ENCODE results near the gene RASL10A.

Gene RASL10A

GRCh38 chr22:29317827-29318454 is 2.4 kb upstream of the RASL10A start:
- H3K4me3 Mint-ChIP-seq = no peak overlapping the region
- DNase-seq (no peak), ATAC-seq (no peak)
- H3K4me1 Mint-ChIP-seq = peaks cover 16% of the 10 kb centered on the region
- no peaks in the 10 kb centered on the region for H3K36me3 Mint-ChIP-seq (ENCODE audit: low read depth)
- H3K9me3 Mint-ChIP-seq = no peaks in the 10 kb centered on the region
- no peak overlapping the region for H3K27ac Mint-ChIP-seq
- peaks cover 30% of the 10 kb centered on the region for H3K27me3 Mint-ChIP-seq

DNA sequence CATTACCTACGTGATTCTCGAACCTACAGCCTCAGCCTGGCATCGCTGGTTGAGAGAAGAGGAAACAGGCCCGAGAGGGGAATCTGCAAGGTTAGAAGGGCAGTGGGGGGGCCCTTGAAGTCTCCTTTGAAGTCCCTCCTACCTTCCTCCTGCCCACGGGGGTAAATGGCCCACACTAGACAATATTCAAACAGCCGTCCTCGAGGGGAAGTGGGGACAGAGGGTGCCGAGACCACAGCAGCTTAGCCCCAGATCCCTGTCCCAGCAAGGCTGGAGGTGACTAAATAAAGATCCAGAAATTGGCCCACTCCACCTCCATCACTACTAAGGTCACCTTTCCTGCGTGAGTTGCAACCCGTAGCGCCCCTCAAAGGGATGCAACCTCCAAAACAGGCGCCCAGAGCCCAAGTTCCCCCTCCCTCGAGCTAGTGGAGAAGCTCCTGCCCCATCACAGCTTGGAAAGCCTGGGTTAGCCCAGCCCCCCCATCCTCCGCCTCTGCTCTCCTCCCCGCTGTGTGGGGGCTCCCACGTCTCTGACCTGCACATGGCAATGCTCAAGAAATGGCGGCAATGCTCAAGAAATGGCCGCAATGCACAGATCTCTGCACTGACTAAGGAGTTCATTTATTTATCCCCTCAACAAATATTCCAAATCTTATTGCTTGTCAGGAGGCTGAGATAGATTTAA is 788 bp upstream of the RASL10A start:
- Mint-ChIP-seq H3K27ac (no peak overlapping the region), H3K27me3 (peaks cover 39% of the 10 kb centered on the region)

DNA sequence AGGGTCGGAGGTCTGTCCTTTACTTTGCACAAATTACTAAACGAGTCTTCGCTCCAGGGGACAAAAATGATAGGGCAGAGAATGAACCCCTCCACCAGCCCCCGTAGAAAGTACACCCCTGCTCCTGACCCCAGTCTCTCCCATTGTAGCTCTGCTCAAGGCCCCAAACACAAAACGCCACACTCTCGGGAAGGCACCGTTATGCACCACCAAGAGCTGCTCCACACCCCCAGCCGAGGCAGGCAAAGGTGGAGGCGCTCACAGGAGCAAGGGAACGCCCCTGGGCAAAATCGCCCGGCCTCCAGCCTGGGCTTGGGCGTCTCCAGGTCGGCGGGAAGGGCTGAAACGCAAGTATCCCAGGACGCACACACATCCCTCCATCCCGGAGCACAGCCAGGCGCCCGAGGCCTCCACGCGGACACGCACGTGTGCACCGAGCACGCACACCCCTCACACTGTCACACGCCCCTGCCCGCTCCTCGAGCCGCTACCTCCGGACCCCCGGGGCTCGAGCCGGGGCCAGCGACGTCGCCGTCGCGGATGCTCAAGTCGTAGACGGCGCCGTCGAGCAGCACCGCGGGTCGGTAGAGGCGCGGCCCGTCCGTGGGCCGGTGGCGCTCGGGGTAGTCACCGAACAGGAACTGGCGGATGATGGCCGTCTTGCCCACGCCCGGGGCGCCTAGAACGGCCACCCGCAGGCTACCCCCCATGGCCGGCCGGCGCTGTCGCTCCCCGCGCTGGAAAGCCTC is 786 bp downstream of the RASL10A start:
- H3K36me3 Mint-ChIP-seq (ENCODE audit: low read depth) = no peaks in the 10 kb centered on the region
- H3K4me1 Mint-ChIP-seq = peaks cover 28% of the 10 kb centered on the region
- H3K9me3 Mint-ChIP-seq = no peaks in the 10 kb centered on the region
- ATAC-seq = no peak
- H3K4me3 Mint-ChIP-seq = peak overlapping the region; percentile 46
- peaks cover 39% of the 10 kb centered on the region for H3K27me3 Mint-ChIP-seq
- no peak for DNase-seq
- no peak overlapping the region for H3K27ac Mint-ChIP-seq

More for the DNA sequence above, 788 bp upstream of the RASL10A start:
- no peaks in the 10 kb centered on the region for H3K36me3 Mint-ChIP-seq (ENCODE audit: low read depth)
- no peaks in the 10 kb centered on the region for H3K9me3 Mint-ChIP-seq
- ATAC-seq (no peak), DNase-seq (no peak)
- peaks cover 19% of the 10 kb centered on the region for H3K4me1 Mint-ChIP-seq
- no peak overlapping the region for H3K4me3 Mint-ChIP-seq

- Mint-ChIP-seq H3K36me3 (ENCODE audit: low read depth) (no peaks in the 10 kb centered on the region), H3K27me3 (peaks cover 39% of the 10 kb centered on the region), H3K4me3 (peak overlapping the region; percentile 46), H3K9me3 (no peaks in the 10 kb centered on the region), H3K4me1 (peaks cover 31% of the 10 kb centered on the region), H3K27ac (no peak overlapping the region)
- no peak for ATAC-seq
- no peak for DNase-seq
These were observed 1.7 kb downstream of the RASL10A start for GRCh38 chr22:29313576-29314466.

GRCh38 chr22:29313126-29313575 is 2.3 kb downstream of the RASL10A start:
- peak; percentile 8 for ATAC-seq
- H3K27me3 Mint-ChIP-seq = peaks cover 39% of the 10 kb centered on the region
- peak; percentile 40 for DNase-seq
- H3K36me3 Mint-ChIP-seq (ENCODE audit: low read depth) = no peaks in the 10 kb centered on the region
- H3K4me1 Mint-ChIP-seq = peaks cover 35% of the 10 kb centered on the region
- H3K27ac Mint-ChIP-seq = no peak overlapping the region
- H3K4me3 Mint-ChIP-seq = no peak overlapping the region
- no peaks in the 10 kb centered on the region for H3K9me3 Mint-ChIP-seq

GRCh38 chr22:29312218-29313125 is 3.0 kb downstream of the RASL10A start:
- DNase-seq = no peak
- ATAC-seq = no peak
- Mint-ChIP-seq H3K4me3 (no peak overlapping the region), H3K27me3 (peaks cover 41% of the 10 kb centered on the region), H3K27ac (no peak overlapping the region), H3K4me1 (peaks cover 36% of the 10 kb centered on the region), H3K9me3 (no peaks in the 10 kb centered on the region), H3K36me3 (ENCODE audit: low read depth) (no peaks in the 10 kb centered on the region)

DNA sequence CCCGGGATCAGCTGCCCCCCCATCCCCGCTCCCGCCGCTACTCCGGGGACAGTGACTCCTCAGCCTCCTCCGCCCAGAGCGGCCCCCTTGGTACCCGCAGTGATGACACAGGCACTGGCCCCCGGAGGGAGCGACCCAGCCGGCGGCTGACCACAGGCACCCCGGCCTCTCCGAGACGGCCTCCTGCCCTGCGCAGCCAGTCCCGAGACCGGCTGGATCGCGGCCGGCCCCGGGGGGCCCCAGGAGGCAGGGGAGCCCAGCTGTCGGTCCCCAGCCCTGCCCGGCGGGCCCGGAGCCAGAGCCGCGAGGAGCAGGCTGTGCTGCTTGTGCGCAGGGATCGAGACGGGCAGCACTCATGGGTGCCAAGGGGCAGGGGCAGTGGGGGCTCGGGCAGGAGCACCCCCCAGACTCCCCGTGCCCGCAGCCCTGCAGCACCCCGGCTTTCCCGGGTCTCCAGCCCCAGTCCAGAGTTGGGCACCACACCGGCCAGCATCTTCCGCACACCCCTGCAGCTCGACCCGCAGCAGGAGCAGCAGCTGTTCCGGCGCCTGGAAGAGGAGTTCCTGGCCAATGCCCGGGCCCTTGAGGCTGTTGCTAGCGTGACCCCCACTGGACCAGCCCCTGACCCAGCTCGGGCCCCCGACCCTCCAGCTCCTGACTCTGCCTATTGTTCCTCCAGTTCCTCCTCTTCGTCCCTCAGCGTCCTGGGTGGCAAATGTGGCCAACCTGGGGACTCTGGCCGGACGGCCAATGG is 3.9 kb downstream of the RASL10A start:
- ATAC-seq (no peak), DNase-seq (no peak)
- no peak overlapping the region for H3K4me3 Mint-ChIP-seq
- no peak overlapping the region for H3K27ac Mint-ChIP-seq
- no peaks in the 10 kb centered on the region for H3K9me3 Mint-ChIP-seq
- no peaks in the 10 kb centered on the region for H3K36me3 Mint-ChIP-seq (ENCODE audit: low read depth)
- peaks cover 38% of the 10 kb centered on the region for H3K27me3 Mint-ChIP-seq
- peaks cover 36% of the 10 kb centered on the region for H3K4me1 Mint-ChIP-seq

GRCh38 chr22:29310863-29311339 is 4.6 kb downstream of the RASL10A start:
- peaks cover 40% of the 10 kb centered on the region for H3K4me1 Mint-ChIP-seq
- no peaks in the 10 kb centered on the region for H3K36me3 Mint-ChIP-seq (ENCODE audit: low read depth)
- ATAC-seq (peak; percentile 61), DNase-seq (peak; percentile 81)
- H3K4me3 Mint-ChIP-seq = no peak overlapping the region
- H3K27ac Mint-ChIP-seq = no peak overlapping the region
- no peaks in the 10 kb centered on the region for H3K9me3 Mint-ChIP-seq
- H3K27me3 Mint-ChIP-seq = peaks cover 37% of the 10 kb centered on the region

GRCh38 chr22:29310065-29310862 is 5.2 kb downstream of the RASL10A start:
- H3K4me1 Mint-ChIP-seq = peaks cover 41% of the 10 kb centered on the region

GRCh38 chr22:29309332-29310064 is 6.0 kb downstream of the RASL10A start:
- no peaks in the 10 kb centered on the region for H3K36me3 Mint-ChIP-seq (ENCODE audit: low read depth)
- ATAC-seq (no peak), DNase-seq (no peak)
- no peaks in the 10 kb centered on the region for H3K9me3 Mint-ChIP-seq
- peaks cover 38% of the 10 kb centered on the region for H3K4me1 Mint-ChIP-seq
- no peak overlapping the region for H3K4me3 Mint-ChIP-seq
- peaks cover 44% of the 10 kb centered on the region for H3K27me3 Mint-ChIP-seq
- no peak overlapping the region for H3K27ac Mint-ChIP-seq

More at GRCh38 chr22:29310065-29310862, 5.2 kb downstream of the RASL10A start:
- ATAC-seq (no peak), DNase-seq (no peak)
- H3K4me3 Mint-ChIP-seq = no peak overlapping the region
- H3K27me3 Mint-ChIP-seq = peaks cover 43% of the 10 kb centered on the region
- H3K27ac Mint-ChIP-seq = no peak overlapping the region
- H3K36me3 Mint-ChIP-seq (ENCODE audit: low read depth) = no peaks in the 10 kb centered on the region
- H3K9me3 Mint-ChIP-seq = no peaks in the 10 kb centered on the region

- ATAC-seq (peak; percentile 20), DNase-seq (no peak)
- H3K4me3 Mint-ChIP-seq = no peak overlapping the region
- no peak overlapping the region for H3K27ac Mint-ChIP-seq
- H3K27me3 Mint-ChIP-seq = peaks cover 41% of the 10 kb centered on the region
- H3K9me3 Mint-ChIP-seq = no peaks in the 10 kb centered on the region
- no peaks in the 10 kb centered on the region for H3K36me3 Mint-ChIP-seq (ENCODE audit: low read depth)
- peaks cover 32% of the 10 kb centered on the region for H3K4me1 Mint-ChIP-seq
These were observed 6.7 kb downstream of the RASL10A start for GRCh38 chr22:29308791-29309262.

All from activated naive CD8-positive, alpha-beta T cell treated with anti-CD3 and anti-CD28 coated beads, Interleukin-2, amount 50 U/mL, for 24 hours (primary cell).